Epithelial cell of esophagus (primary cell): ENCODE results near the gene PRIMA1.

Experiments
- DNase-seq: peaks from one replicate; pipeline ENCODE4 v3.0.0; 2010; ENCODE audit warnings: low read depth
- H3K4me3 ChIP-seq: 2 replicates; pipeline ENCODE4 v1.5.1; 2011; ENCODE audit warnings: mild to moderate bottlenecking, low read length, control low read depth
- TF ChIP-seq, protein P1 (sequence below): IDR thresholded peaks from 2 replicates; pipeline ENCODE4 v1.5.1; 2011; ENCODE audit warnings: low read depth, mild to moderate bottlenecking, low read length, control low read depth, inconsistent platforms; ENCODE audit not compliant: insufficient read depth; ENCODE audit errors: missing control alignments

Gene PRIMA1, protein sequence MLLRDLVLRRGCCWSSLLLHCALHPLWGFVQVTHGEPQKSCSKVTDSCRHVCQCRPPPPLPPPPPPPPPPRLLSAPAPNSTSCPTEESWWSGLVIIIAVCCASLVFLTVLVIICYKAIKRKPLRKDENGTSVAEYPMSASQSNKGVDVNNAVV

GRCh38 chr14:93788293-93788542, at the start of gene PRIMA1:
Gene PRIMA1 (minus strand): TSS chr14:93788485. CDS start chr14:93787718, 767 bp downstream.
- peak within 1 kb of the TSS; percentile 22 for H3K4me3 ChIP-seq
- TF ChIP-seq, protein P1, sequence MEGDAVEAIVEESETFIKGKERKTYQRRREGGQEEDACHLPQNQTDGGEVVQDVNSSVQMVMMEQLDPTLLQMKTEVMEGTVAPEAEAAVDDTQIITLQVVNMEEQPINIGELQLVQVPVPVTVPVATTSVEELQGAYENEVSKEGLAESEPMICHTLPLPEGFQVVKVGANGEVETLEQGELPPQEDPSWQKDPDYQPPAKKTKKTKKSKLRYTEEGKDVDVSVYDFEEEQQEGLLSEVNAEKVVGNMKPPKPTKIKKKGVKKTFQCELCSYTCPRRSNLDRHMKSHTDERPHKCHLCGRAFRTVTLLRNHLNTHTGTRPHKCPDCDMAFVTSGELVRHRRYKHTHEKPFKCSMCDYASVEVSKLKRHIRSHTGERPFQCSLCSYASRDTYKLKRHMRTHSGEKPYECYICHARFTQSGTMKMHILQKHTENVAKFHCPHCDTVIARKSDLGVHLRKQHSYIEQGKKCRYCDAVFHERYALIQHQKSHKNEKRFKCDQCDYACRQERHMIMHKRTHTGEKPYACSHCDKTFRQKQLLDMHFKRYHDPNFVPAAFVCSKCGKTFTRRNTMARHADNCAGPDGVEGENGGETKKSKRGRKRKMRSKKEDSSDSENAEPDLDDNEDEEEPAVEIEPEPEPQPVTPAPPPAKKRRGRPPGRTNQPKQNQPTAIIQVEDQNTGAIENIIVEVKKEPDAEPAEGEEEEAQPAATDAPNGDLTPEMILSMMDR = no peak
- no peak for DNase-seq

DNA sequence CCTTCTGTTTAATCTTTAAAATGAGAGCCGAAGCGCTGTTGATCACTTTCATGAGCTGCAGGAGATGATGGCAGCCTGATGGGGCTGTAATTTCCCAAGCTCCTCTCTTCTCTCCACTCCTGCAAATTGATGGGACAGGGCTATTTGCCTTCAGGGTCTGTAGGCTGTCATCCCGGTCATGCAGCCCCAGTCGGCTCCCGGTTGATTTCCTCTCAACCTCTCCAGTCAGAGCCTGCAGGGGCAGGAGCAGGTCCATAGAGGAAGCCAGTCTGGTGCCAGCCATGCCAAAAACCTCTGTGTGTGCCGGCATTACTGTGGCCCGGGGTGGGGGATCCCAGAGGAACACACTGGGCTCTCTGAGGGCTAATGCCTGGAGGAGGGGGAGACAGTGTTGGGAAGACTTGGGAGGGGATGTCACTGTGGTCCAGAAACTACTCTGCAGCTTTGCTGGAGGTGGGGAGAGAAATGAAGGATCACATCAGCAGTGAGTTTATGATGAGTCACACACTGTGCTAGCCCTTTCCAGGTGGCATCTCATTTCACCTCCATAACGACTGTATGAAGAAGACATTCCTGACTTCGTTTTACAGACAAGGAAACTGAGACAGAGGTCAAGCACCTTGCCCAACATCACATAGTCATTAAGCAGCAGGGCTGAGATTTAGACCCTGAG, 46.5 kb upstream of the PRIMA1 start:
- no peak overlapping the region for H3K4me3 ChIP-seq
- TF ChIP-seq, protein P1 = no peak
- peak; percentile 2 for DNase-seq

GRCh38 chr14:93832665-93833064, 44.4 kb upstream of the PRIMA1 start:
- DNase-seq = no peak
- TF ChIP-seq, protein P1 = no peak
- no peak overlapping the region for H3K4me3 ChIP-seq

- DNase-seq = no peak
- TF ChIP-seq, protein P1 = no peak
- no peak overlapping the region for H3K4me3 ChIP-seq
Measured at GRCh38 chr14:93832081-93832480, 43.8 kb upstream of the PRIMA1 start.

- TF ChIP-seq, protein P1 = no peak
- no peak overlapping the region for H3K4me3 ChIP-seq
- DNase-seq = peak; percentile 4
Measured at GRCh38 chr14:93830753-93831461, 42.6 kb upstream of the PRIMA1 start.

DNA sequence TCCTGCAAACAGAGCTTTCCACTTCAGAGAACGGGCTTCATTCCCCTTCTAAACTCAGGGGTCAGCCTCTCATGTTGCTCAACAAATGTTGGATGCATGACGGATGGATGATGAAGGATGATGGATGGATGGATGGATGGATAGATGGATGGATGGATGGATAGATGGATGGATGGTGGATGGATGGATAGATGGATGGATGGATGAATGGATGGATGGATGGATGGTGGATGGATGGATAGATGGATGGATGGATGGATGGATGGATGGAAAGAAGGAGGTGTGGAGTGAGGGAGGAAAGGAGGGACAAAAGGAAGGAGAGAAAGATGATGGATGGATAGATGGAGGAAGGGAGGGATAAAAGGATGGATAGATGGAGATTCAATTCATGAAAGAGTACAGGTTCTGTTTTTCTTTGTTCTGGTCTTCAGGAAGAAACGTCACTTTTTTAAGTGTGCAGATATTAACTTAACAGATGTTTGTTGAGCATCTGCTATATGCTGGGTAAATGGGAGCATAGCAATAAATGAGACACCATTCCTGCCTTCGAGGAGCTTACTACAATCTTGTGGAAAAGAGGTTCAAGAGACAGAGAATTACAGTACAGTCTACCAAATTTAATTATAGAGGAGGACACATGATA, 41.7 kb upstream of the PRIMA1 start:
- no peak overlapping the region for H3K4me3 ChIP-seq
- TF ChIP-seq, protein P1 = no peak
- DNase-seq = no peak
